HepG2 (cell line): Measurements from ENCODE around the gene STX12. TPM values are rescaled to one million over a fixed set of nuclear protein-coding genes. Genes with fewer than 3 reads are reported as not detected.

Experiments used
- BHLHE40 ChIP-seq: IDR thresholded peaks from 2 replicates; pipeline ENCODE4 v1.6.1; 2011; ENCODE audit warnings: low read length, improper control_type of control experiment
- CBX2 ChIP-seq, 2 experiments: fragments of 200-600 bp in 1 of 2; sonication (generic); formaldehyde crosslinking in 1 of 2; IDR thresholded peaks; 2 replicates each; pipeline versions ENCODE4 v1.7.0 to v1.8.1; 2018 to 2022; ENCODE audit warnings: low read depth in 2 of 2, low read length in 1 of 2, mild to moderate bottlenecking in 1 of 2, missing genetic modification reagents in 1 of 2
- FOXM1 ChIP-seq: sonication (generic); formaldehyde crosslinking; IDR thresholded peaks from 2 replicates; pipeline ENCODE4 v1.5.0; 2020; ENCODE audit warnings: missing genetic modification reagents
- GLI4 ChIP-seq: sonication (generic); formaldehyde crosslinking; IDR thresholded peaks from 2 replicates; pipeline ENCODE4 v1.5.1; 2020; ENCODE audit warnings: missing genetic modification reagents, mild to moderate bottlenecking, moderate library complexity, borderline replicate concordance
- GLMP ChIP-seq: sonication (generic); formaldehyde crosslinking; IDR thresholded peaks from 2 replicates; pipeline ENCODE4 v1.9.0; 2021; ENCODE audit warnings: missing genetic modification reagents, mild to moderate bottlenecking, borderline replicate concordance
- NFIC ChIP-seq: IDR thresholded peaks from 2 replicates; pipeline ENCODE4 v1.6.1; 2012; ENCODE audit warnings: mild to moderate bottlenecking, low read length, inconsistent platforms
- RBFOX2 ChIP-seq: fragments of 200-400 bp; formaldehyde crosslinking; IDR thresholded peaks from 2 replicates; pipeline ENCODE4 v1.6.1; 2017; ENCODE audit warnings: low read depth, mild to moderate bottlenecking, low read length
- RFX3 ChIP-seq: IDR thresholded peaks from 2 replicates; pipeline ENCODE4 v1.6.1; 2016; ENCODE audit warnings: missing biosample characterization, missing genetic modification reagents
- SKI ChIP-seq: fragments of 450-650 bp; IDR thresholded peaks from one replicate; pipeline ENCODE4 v1.6.1; 2018; ENCODE audit warnings: mild to moderate bottlenecking; ENCODE audit not compliant: partially characterized antibody
- TIGD3 ChIP-seq: sonication (generic); formaldehyde crosslinking; IDR thresholded peaks from 2 replicates; pipeline ENCODE4 v1.5.1; 2020; ENCODE audit warnings: mild to moderate bottlenecking, missing genetic modification reagents, borderline replicate concordance
- TRAFD1 ChIP-seq: sonication (generic); formaldehyde crosslinking; IDR thresholded peaks from 2 replicates; pipeline ENCODE4 v1.5.1; 2020; ENCODE audit warnings: missing genetic modification reagents, mild to moderate bottlenecking, borderline replicate concordance
- ZNF124 ChIP-seq: sonication (generic); formaldehyde crosslinking; IDR thresholded peaks from 2 replicates; pipeline ENCODE4 v1.4.0; 2020; ENCODE audit warnings: missing genetic modification reagents
- ZNF143 ChIP-seq: sonication (generic); formaldehyde crosslinking; IDR thresholded peaks from 2 replicates; pipeline ENCODE4 v1.4.0; 2020; ENCODE audit warnings: missing genetic modification reagents
- ZNF432 ChIP-seq: sonication (generic); formaldehyde crosslinking; IDR thresholded peaks from 2 replicates; pipeline ENCODE4 v1.5.0; 2020; ENCODE audit warnings: missing genetic modification reagents, mild to moderate bottlenecking, borderline replicate concordance
- ZNF468 ChIP-seq: sonication (generic); formaldehyde crosslinking; IDR thresholded peaks from 2 replicates; pipeline ENCODE4 v1.8.0; 2022; ENCODE audit warnings: mild to moderate bottlenecking, moderate library complexity, missing genetic modification reagents
- ZNF570 ChIP-seq: sonication (generic); formaldehyde crosslinking; IDR thresholded peaks from 2 replicates; pipeline ENCODE4 v1.4.0; 2020; ENCODE audit warnings: mild to moderate bottlenecking, missing genetic modification reagents, borderline replicate concordance
- ZNF781 ChIP-seq: sonication (generic); formaldehyde crosslinking; IDR thresholded peaks from 2 replicates; pipeline ENCODE4 v1.5.1; 2020; ENCODE audit warnings: borderline replicate concordance, mild to moderate bottlenecking, missing genetic modification reagents; ENCODE audit errors: not compliant biosample characterization
- ZNF784 ChIP-seq: sonication (generic); formaldehyde crosslinking; IDR thresholded peaks from 2 replicates; pipeline ENCODE4 v1.5.1; 2020; ENCODE audit warnings: missing genetic modification reagents, mild to moderate bottlenecking, borderline replicate concordance
- polyA plus RNA-seq, 8 experiments: library from polyadenylated mRNA; depleted of rRNA in 3 of 8; stranded (reverse) in 7 of 8; unstranded in 1 of 8; fragments of >200 nt; fragmentation: Illumina TruSeq in 4 of 8; extraction: Trizol in 4 of 8; gene quantifications; 2 replicates each; pipeline versions ENCODE4 v1.2.1 to v1.2.3, GENCODE V29; 2011 to 2016; ENCODE audit warnings: low read depth in 4 of 8, missing spikeins in 1 of 8, mixed read lengths in 1 of 8; ENCODE audit not compliant: insufficient read depth in 1 of 8
- total RNA-seq, 5 experiments: library from RNA; depleted of rRNA; stranded (reverse); fragments of >200 nt; fragmentation: Illumina TruSeq; extraction: Trizol; gene quantifications; 2 replicates each; pipeline ENCODE4 v1.2.3, GENCODE V29; 2016; ENCODE audit warnings: low read depth in 1 of 5
- TF ChIP-seq, protein P1 (sequence below): sonication (generic); formaldehyde crosslinking; IDR thresholded peaks from 2 replicates; pipeline ENCODE4 v1.5.0; 2020; ENCODE audit warnings: missing genetic modification reagents
- TF ChIP-seq, protein P2 (sequence below): sonication (generic); formaldehyde crosslinking; IDR thresholded peaks from 2 replicates; pipeline ENCODE4 v1.8.1; 2023; ENCODE audit warnings: missing genetic modification reagents, mild to moderate bottlenecking, borderline replicate concordance

Gene STX12
- total and polyA plus RNA-seq, 2 of the 13 experiments (the other 11 are each of a cell fraction or from before 2014, with no cell fraction given): 9.0 to 19.7 TPM

- no peak for TF ChIP-seq CBX2 (IDR thresholded peaks at IDR 0.05; ENCODE audit: low read depth, low read length)
- no peak for TF ChIP-seq CBX2 (CRISPR knock-in tag; IDR thresholded peaks at IDR 0.05; ENCODE audit: low read depth)
- TF ChIP-seq, protein P1, sequence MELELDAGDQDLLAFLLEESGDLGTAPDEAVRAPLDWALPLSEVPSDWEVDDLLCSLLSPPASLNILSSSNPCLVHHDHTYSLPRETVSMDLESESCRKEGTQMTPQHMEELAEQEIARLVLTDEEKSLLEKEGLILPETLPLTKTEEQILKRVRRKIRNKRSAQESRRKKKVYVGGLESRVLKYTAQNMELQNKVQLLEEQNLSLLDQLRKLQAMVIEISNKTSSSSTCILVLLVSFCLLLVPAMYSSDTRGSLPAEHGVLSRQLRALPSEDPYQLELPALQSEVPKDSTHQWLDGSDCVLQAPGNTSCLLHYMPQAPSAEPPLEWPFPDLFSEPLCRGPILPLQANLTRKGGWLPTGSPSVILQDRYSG (CRISPR knock-in tag): no peak
- TF ChIP-seq ZNF784 (CRISPR knock-in tag): no peak
- peak; percentile 93 for TF ChIP-seq BHLHE40
- TF ChIP-seq RBFOX2: peak; percentile 83
- TF ChIP-seq GLI4: no peak; the same call in 1 of the 2 replicates
- no peak for TF ChIP-seq ZNF570 (CRISPR knock-in tag)
- TF ChIP-seq NFIC: no peak
- TF ChIP-seq ZNF143 (CRISPR knock-in tag): no peak
- TF ChIP-seq, protein P2, sequence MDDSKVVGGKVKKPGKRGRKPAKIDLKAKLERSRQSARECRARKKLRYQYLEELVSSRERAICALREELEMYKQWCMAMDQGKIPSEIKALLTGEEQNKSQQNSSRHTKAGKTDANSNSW (CRISPR knock-in tag): no peak
- no peak for TF ChIP-seq ZNF432 (CRISPR knock-in tag)
- peak; percentile 42; the same call in 1 of the 2 replicates for TF ChIP-seq RFX3 (CRISPR knock-in tag)
- TF ChIP-seq ZNF124 (CRISPR knock-in tag): peak; percentile 53
- no peak for TF ChIP-seq GLMP (CRISPR knock-in tag)
- TF ChIP-seq SKI: no peak
- peak; percentile 72 for TF ChIP-seq ZNF781
- no peak for TF ChIP-seq TIGD3 (CRISPR knock-in tag)
- TF ChIP-seq ZNF468 (CRISPR knock-in tag): no peak
- TF ChIP-seq TRAFD1 (CRISPR knock-in tag): no peak
- TF ChIP-seq FOXM1 (CRISPR knock-in tag): no peak
These were observed at the start of gene STX12 (continued) for GRCh38 chr1:27772932-27773825.
